A549 (cell line): ENCODE data around the gene TSTD2. TPM values are rescaled to one million over a fixed set of nuclear protein-coding genes. Genes with fewer than 3 reads are reported as not detected.

Experiments used
- ATAC-seq, 2 experiments: fragments of 200-7000 bp in 1 of 2; fragments of >200 bp in 1 of 2; cut with Nextera tagmentation in 1 of 2; cut with Tn5 transposase in 1 of 2; 3 replicates each; pipeline versions ENCODE4 v1.8.0 to v1.9.1; 2018 to 2020; ENCODE audit warnings: mild to moderate bottlenecking in 1 of 2, moderate library complexity in 1 of 2
- CTCF ChIA-PET: fragments of 300-600 bp; sonication (Branson Sonifier 250); formaldehyde crosslinking; extraction: SDS; loops from one replicate; lab custom pipeline; 2021; ENCODE audit warnings: antibody characterized with exemption, inconsistent platforms; lab: Yijun Ruan, JAX
- POLR2A ChIA-PET: fragments of 350-600 bp; formaldehyde crosslinking; extraction: SDS; loops from one replicate; lab custom pipeline; 2021; ENCODE audit warnings: antibody characterized with exemption, inconsistent platforms; lab: Yijun Ruan, JAX
- DNase-seq, 2 experiments: peaks; one replicate each; pipeline versions ENCODE4 v3.0.0 to v3.0.0-alpha.2; 2011 to 2016; ENCODE audit warnings: low read depth in 1 of 2, low spot score in 1 of 2
- FAIRE-seq: peaks from 2 replicates; lab custom pipeline; 2011; peaks lifted over from hg19 to GRCh38; lab: Jason Lieb, UNC
- H3K27ac ChIP-seq, 2 experiments: fragments of >200 bp; sonication (Bioruptor Twin); formaldehyde crosslinking; 3 replicates each; pipeline ENCODE4 v1.5.1; 2016 to 2017
- H3K4me1 ChIP-seq: fragments of >200 bp; sonication (Bioruptor Twin); formaldehyde crosslinking; 3 replicates; pipeline ENCODE4 v1.6.1; 2016
- H3K4me2 ChIP-seq: fragments of >200 bp; sonication (Bioruptor Twin); formaldehyde crosslinking; 3 replicates; pipeline ENCODE4 v1.6.1; 2016
- H3K4me3 ChIP-seq: fragments of >200 bp; sonication (Bioruptor Twin); formaldehyde crosslinking; 3 replicates; pipeline ENCODE4 v1.5.1; 2016
- H3K9me3 ChIP-seq: fragments of >200 bp; sonication (Bioruptor Twin); formaldehyde crosslinking; 3 replicates; pipeline ENCODE4 v1.6.1; 2016
- BHLHE40 ChIP-seq: IDR thresholded peaks from 2 replicates; pipeline ENCODE4 v1.6.1; 2012; ENCODE audit warnings: low read depth, low read length, inconsistent platforms
- CBX8 ChIP-seq: fragments of 200-600 bp; sonication (generic); IDR thresholded peaks from 2 replicates; pipeline ENCODE4 v1.6.1; 2016
- CHD4 ChIP-seq: fragments of 200-600 bp; sonication (generic); IDR thresholded peaks from 2 replicates; pipeline ENCODE4 v1.6.1; 2016; ENCODE audit warnings: antibody characterized with exemption, mild to moderate bottlenecking, borderline replicate concordance
- EP300 ChIP-seq, 2 experiments: fragments of >200 bp; sonication (Bioruptor Twin); formaldehyde crosslinking; IDR thresholded peaks; 2 replicates in 1 of 2; 3 replicates in 1 of 2; pipeline ENCODE4 v1.6.1; 2016 to 2017
- FOSB ChIP-seq: fragments of 250-450 bp; sonication (Bioruptor Pico); IDR thresholded peaks from 2 replicates; pipeline ENCODE4 v1.5.0; 2020; ENCODE audit warnings: mild to moderate bottlenecking, moderate library complexity
- FOXS1 ChIP-seq: fragments of 250-450 bp; sonication (Bioruptor Pico); IDR thresholded peaks from 2 replicates; pipeline ENCODE4 v1.5.0; 2020; ENCODE audit warnings: mild to moderate bottlenecking, moderate library complexity
- JUNB ChIP-seq: fragments of >200 bp; sonication (Bioruptor Twin); formaldehyde crosslinking; IDR thresholded peaks from 2 replicates; pipeline ENCODE4 v1.6.1; 2016
- KDM5A ChIP-seq: fragments of 200-600 bp; sonication (generic); IDR thresholded peaks from 2 replicates; pipeline ENCODE4 v1.6.1; 2016; ENCODE audit warnings: antibody characterized with exemption, mild to moderate bottlenecking
- MAX ChIP-seq: IDR thresholded peaks from 2 replicates; pipeline ENCODE4 v1.6.1; 2012
- MAZ ChIP-seq: fragments of 150-350 bp; IDR thresholded peaks from 2 replicates; pipeline ENCODE4 v1.6.1; 2014; ENCODE audit warnings: antibody characterized with exemption, low read depth, low read length, borderline replicate concordance
- NPAS2 ChIP-seq: fragments of 250-450 bp; sonication (Bioruptor Pico); IDR thresholded peaks from 2 replicates; pipeline ENCODE4 v1.8.0; 2022; ENCODE audit warnings: mild to moderate bottlenecking, moderate library complexity, borderline replicate concordance
- NR3C1 ChIP-seq: fragments of >200 bp; sonication (Bioruptor Twin); formaldehyde crosslinking; IDR thresholded peaks from 3 replicates; pipeline ENCODE4 v1.6.1; 2017
- POLR2A ChIP-seq: IDR thresholded peaks from 2 replicates; pipeline ENCODE4 v1.6.1; 2012; ENCODE audit warnings: mild to moderate bottlenecking, low read length
- RARB ChIP-seq: fragments of 250-450 bp; sonication (Bioruptor Pico); IDR thresholded peaks from 2 replicates; pipeline ENCODE4 v1.8.0; 2021; ENCODE audit warnings: mild to moderate bottlenecking, moderate library complexity
- SMC3 ChIP-seq: fragments of >200 bp; sonication (Bioruptor Twin); formaldehyde crosslinking; IDR thresholded peaks from 3 replicates; pipeline ENCODE4 v1.6.1; 2018; ENCODE audit warnings: inconsistent platforms
- TFCP2L1 ChIP-seq: fragments of 250-450 bp; sonication (Bioruptor Pico); IDR thresholded peaks from 2 replicates; pipeline ENCODE4 v1.5.0; 2021; ENCODE audit warnings: mild to moderate bottlenecking
- ZFP36 ChIP-seq: fragments of 450-650 bp; IDR thresholded peaks from 2 replicates; pipeline ENCODE4 v1.6.1; 2014; ENCODE audit warnings: borderline replicate concordance; ENCODE audit not compliant: partially characterized antibody
- ZNF302 ChIP-seq: fragments of 250-450 bp; sonication (Bioruptor Pico); IDR thresholded peaks from 2 replicates; pipeline ENCODE4 v1.9.0; 2021; ENCODE audit warnings: inconsistent platforms, mild to moderate bottlenecking, moderate library complexity
- ZSCAN20 ChIP-seq: fragments of 250-450 bp; sonication (Bioruptor Pico); IDR thresholded peaks from 2 replicates; pipeline ENCODE4 v1.8.0; 2022; ENCODE audit warnings: mild to moderate bottlenecking, moderate library complexity
- WGBS: methylation state at CpG from one replicate; pipeline ENCODE4 v1.1.6; 2017; ENCODE audit errors: missing lambda C conversion rate; 5-methylcytosine and 5-hydroxymethylcytosine counted together
- polyA plus RNA-seq, 4 experiments: library from polyadenylated mRNA; depleted of rRNA in 3 of 4; stranded (reverse); fragments of >200 nt; fragmentation: RNase III in 1 of 4; extraction: RNeasy Plus Mini Kit Qiagen cat#74134 plus additional on column Dnase treatment in 1 of 4; gene quantifications; 2 replicates in 3 of 4; 3 replicates in 1 of 4; pipeline ENCODE4 v1.2.3, GENCODE V29; 2011 to 2017
- TF ChIP-seq, protein P1 (sequence below): fragments of 250-450 bp; sonication (Bioruptor Pico); IDR thresholded peaks from 2 replicates; pipeline ENCODE4 v1.5.0; 2021; ENCODE audit warnings: mild to moderate bottlenecking, moderate library complexity, borderline replicate concordance
- TF ChIP-seq, protein P2 (sequence below): fragments of >200 bp; sonication (Bioruptor Twin); formaldehyde crosslinking; IDR thresholded peaks from 3 replicates; pipeline ENCODE4 v1.6.1; 2016
- TF ChIP-seq, protein P3 (sequence below): fragments of >200 bp; sonication (Bioruptor Twin); formaldehyde crosslinking; IDR thresholded peaks from 3 replicates; pipeline ENCODE4 v1.5.1; 2016

TSTD2 gene
- polyA plus RNA-seq, 2 of the 4 experiments (the other 2 are of a cell fraction), result 11.4 to 37.4 TPM

GRCh38 chr9:97628668-97629067 is 4.5 kb downstream of the TSTD2 start:
- CTCF ChIA-PET, result interaction anchor here (1.2 to 4.2 kb wide), 4 partner anchors 10 to 160 kb away, joined by 4 to 19 read pairs (median 10); no protein-coding TSS in a partner anchor
- H3K4me2 ChIP-seq, result no peak overlapping the region
- no peak for TF ChIP-seq NR3C1
- TF ChIP-seq, all 56 proteins: peak for 0
- no peak overlapping the region for H3K4me3 ChIP-seq
- peaks cover 6% of the 10 kb centered on the region for H3K4me1 ChIP-seq
- POLR2A ChIA-PET, result no interaction called here
- FAIRE-seq, result no peak
- no peaks in the 10 kb centered on the region for H3K9me3 ChIP-seq
- DNase-seq, result no peak
- 86% methylated on average over 3 of the region's 3 CpGs for WGBS
- H3K27ac ChIP-seq, result no peak overlapping the region
- no peak for ATAC-seq

DNA sequence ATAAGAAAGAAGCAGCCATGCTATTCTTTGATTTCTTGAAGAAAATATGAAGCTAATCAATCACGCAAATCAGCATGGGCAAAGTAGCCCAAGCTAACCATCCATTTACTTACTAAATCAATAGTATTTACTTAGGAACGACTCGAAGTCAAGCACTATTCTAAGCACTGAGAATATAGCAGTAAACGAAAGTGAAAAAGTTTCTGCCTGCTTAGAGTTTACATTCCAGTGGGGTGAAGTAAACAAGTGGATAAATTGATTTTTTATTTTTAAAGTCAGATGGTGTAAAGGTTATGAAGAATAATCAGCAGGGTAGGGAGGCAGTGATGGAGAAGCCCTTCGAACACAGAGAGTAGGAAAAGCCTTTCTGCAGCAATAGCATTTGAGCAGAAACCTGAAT is 5.5 kb downstream of the TSTD2 start:
- H3K4me2 ChIP-seq, result no peak overlapping the region

DNA sequence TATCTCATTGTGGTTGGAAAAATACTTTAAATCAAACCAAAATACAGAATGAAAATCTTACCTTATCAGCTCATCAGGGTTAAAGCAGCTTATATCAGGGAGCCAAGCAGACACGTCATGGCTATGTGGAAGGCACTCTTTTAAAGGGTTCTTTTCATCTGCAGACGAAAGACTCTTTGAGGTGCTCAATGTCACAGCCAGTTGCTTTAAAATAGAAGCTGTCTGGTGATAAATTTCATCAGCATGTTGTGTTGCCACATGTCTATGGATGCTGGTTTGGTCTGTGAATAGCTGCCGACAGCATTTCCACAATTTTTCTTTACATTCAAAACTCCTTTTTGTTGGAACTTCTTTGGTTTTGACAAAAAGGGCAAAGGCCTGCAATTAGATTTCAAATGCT is 7.5 kb downstream of the TSTD2 start:
- FAIRE-seq, result no peak
- TF ChIP-seq FOXS1 (CRISPR knock-in tag) (no peak), JUNB (no peak), ZFP36 (no peak), MAZ (no peak), CBX8 (no peak), CHD4 (no peak), ZNF302 (CRISPR knock-in tag) (no peak), MAX (no peak), KDM5A (no peak), EP300 (IDR thresholded peaks at IDR 0.05) (no peak)
- TF ChIP-seq, protein P1, sequence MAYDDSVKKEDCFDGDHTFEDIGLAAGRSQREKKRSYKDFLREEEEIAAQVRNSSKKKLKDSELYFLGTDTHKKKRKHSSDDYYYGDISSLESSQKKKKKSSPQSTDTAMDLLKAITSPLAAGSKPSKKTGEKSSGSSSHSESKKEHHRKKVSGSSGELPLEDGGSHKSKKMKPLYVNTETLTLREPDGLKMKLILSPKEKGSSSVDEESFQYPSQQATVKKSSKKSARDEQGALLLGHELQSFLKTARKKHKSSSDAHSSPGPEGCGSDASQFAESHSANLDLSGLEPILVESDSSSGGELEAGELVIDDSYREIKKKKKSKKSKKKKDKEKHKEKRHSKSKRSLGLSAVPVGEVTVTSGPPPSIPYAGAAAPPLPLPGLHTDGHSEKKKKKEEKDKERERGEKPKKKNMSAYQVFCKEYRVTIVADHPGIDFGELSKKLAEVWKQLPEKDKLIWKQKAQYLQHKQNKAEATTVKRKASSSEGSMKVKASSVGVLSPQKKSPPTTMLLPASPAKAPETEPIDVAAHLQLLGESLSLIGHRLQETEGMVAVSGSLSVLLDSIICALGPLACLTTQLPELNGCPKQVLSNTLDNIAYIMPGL, result no peak
- CTCF ChIA-PET, result interaction anchor here (0.8 to 3.5 kb wide), 3 partner anchors 10 to 157 kb away, joined by 5 to 22 read pairs (median 6); no protein-coding TSS in a partner anchor

More for the DNA sequence above, 5.5 kb downstream of the TSTD2 start:
- FAIRE-seq, result no peak
- ATAC-seq, result no peak
- no peak for TF ChIP-seq TFCP2L1 (CRISPR knock-in tag)
- no peak for TF ChIP-seq ZNF302 (CRISPR knock-in tag)
- no peak for TF ChIP-seq FOSB
- no peak for TF ChIP-seq SMC3
- TF ChIP-seq KDM5A, result no peak
- TF ChIP-seq JUNB, result no peak
- TF ChIP-seq, protein P2, sequence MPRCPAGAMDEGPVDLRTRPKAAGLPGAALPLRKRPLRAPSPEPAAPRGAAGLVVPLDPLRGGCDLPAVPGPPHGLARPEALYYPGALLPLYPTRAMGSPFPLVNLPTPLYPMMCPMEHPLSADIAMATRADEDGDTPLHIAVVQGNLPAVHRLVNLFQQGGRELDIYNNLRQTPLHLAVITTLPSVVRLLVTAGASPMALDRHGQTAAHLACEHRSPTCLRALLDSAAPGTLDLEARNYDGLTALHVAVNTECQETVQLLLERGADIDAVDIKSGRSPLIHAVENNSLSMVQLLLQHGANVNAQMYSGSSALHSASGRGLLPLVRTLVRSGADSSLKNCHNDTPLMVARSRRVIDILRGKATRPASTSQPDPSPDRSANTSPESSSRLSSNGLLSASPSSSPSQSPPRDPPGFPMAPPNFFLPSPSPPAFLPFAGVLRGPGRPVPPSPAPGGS, result no peak
- 88% methylated on average over 5 of the region's 5 CpGs for WGBS
- no peaks in the 10 kb centered on the region for H3K9me3 ChIP-seq
- no peak for DNase-seq
- H3K4me3 ChIP-seq, result no peak overlapping the region
- ChIA-PET CTCF (interaction anchor here (1.3 to 4.2 kb wide), 3 partner anchors 12 to 159 kb away, joined by 5 to 19 read pairs (median 16); no protein-coding TSS in a partner anchor), POLR2A (no interaction called here)
- no peak overlapping the region for H3K27ac ChIP-seq
- peaks cover 6% of the 10 kb centered on the region for H3K4me1 ChIP-seq

DNA sequence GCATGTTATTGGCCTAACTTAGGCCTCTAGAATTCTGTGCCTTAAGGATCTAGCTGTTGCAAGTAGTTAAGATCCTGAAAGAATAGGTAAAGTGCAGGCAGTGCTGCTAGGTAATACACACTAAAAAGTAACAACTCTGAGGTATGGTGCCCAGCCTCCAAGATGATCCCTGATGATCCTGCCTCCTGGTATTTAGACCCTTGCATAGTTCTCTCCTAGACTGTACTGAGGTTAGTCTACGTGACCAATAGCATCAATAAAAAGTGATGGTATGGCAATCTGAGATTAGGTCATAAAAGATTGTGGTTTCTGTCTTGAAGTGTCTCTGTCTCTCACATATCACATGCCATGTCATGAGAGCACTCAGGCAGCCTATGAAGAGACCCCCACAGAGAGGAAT is 9.2 kb downstream of the TSTD2 start:
- ATAC-seq, result no peak
- POLR2A ChIA-PET, result interaction anchor here (1.3 kb wide), 1 partner anchor 9 kb away, joined by 5 read pairs; the partner anchor contains the start of genes NCBP1 and TSTD2
- DNase-seq, result no peak
- WGBS, result 95% methylated on average over 1 of the region's 1 CpG
- FAIRE-seq, result no peak
- no peak overlapping the region for H3K4me2 ChIP-seq
- H3K4me3 ChIP-seq, result no peak overlapping the region
- H3K9me3 ChIP-seq, result no peaks in the 10 kb centered on the region
- no peaks in the 10 kb centered on the region for H3K4me1 ChIP-seq
- CTCF ChIA-PET, result interaction anchor here (1.1 to 3.5 kb wide), 4 partner anchors 8 to 767 kb away, joined by 4 to 22 read pairs (median 8); no protein-coding TSS in a partner anchor
- H3K27ac ChIP-seq, result no peak overlapping the region
- TF ChIP-seq NR3C1 (no peak), RARB (no peak), NPAS2 (CRISPR knock-in tag) (no peak), FOSB (no peak), ZSCAN20 (CRISPR knock-in tag) (no peak), BHLHE40 (no peak), FOXS1 (CRISPR knock-in tag) (no peak), POLR2A (no peak)
- TF ChIP-seq, protein P2, result no peak
- TF ChIP-seq, protein P3, sequence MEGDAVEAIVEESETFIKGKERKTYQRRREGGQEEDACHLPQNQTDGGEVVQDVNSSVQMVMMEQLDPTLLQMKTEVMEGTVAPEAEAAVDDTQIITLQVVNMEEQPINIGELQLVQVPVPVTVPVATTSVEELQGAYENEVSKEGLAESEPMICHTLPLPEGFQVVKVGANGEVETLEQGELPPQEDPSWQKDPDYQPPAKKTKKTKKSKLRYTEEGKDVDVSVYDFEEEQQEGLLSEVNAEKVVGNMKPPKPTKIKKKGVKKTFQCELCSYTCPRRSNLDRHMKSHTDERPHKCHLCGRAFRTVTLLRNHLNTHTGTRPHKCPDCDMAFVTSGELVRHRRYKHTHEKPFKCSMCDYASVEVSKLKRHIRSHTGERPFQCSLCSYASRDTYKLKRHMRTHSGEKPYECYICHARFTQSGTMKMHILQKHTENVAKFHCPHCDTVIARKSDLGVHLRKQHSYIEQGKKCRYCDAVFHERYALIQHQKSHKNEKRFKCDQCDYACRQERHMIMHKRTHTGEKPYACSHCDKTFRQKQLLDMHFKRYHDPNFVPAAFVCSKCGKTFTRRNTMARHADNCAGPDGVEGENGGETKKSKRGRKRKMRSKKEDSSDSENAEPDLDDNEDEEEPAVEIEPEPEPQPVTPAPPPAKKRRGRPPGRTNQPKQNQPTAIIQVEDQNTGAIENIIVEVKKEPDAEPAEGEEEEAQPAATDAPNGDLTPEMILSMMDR, result no peak

More for the DNA sequence above, 7.5 kb downstream of the TSTD2 start:
- no peak for DNase-seq
- POLR2A ChIA-PET, result no interaction called here
- 62% methylated on average over 3 of the region's 3 CpGs for WGBS
- Histone ChIP-seq H3K4me2 (no peak overlapping the region), H3K4me1 (no peaks in the 10 kb centered on the region), H3K4me3 (no peak overlapping the region), H3K9me3 (no peaks in the 10 kb centered on the region), H3K27ac (no peak overlapping the region)
- ATAC-seq, result no peak
